ENCODE results near the gene EFCAB14.
"Not testable (repeated sequence)": the region's sequence is repeated elsewhere in the genome, so short reads cannot be mapped to it uniquely, and the experiment has no call there.

GRCh38 chr1:46662919-46663318 is 56.0 kb downstream of the EFCAB14 start:
- TF ChIP-seq, protein P1, sequence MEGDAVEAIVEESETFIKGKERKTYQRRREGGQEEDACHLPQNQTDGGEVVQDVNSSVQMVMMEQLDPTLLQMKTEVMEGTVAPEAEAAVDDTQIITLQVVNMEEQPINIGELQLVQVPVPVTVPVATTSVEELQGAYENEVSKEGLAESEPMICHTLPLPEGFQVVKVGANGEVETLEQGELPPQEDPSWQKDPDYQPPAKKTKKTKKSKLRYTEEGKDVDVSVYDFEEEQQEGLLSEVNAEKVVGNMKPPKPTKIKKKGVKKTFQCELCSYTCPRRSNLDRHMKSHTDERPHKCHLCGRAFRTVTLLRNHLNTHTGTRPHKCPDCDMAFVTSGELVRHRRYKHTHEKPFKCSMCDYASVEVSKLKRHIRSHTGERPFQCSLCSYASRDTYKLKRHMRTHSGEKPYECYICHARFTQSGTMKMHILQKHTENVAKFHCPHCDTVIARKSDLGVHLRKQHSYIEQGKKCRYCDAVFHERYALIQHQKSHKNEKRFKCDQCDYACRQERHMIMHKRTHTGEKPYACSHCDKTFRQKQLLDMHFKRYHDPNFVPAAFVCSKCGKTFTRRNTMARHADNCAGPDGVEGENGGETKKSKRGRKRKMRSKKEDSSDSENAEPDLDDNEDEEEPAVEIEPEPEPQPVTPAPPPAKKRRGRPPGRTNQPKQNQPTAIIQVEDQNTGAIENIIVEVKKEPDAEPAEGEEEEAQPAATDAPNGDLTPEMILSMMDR (IDR thresholded peaks at IDR 0.05 in 4 of 5, conservative IDR thresholded peaks at IDR 0.05 in 1 of 5): not testable (repeated sequence)
- TF ChIP-seq POLR2A (IDR thresholded peaks at IDR 0.05): not testable (repeated sequence)

Data from gastrocnemius medialis (tissue), 4 donors.